ENCODE data around the gene ROBO2. TPM values are rescaled to one million over a fixed set of nuclear protein-coding genes. Genes with fewer than 3 reads are reported as not detected.

Gene ROBO2
- polyA plus RNA-seq, 3 donors from 2014 or later: not detected

GRCh38 chr3:77426531-77426930 lies 386.6 kb downstream of the ROBO2 start:
- Mint-ChIP-seq H3K27ac (no peak overlapping the region), H3K9me3 (peaks cover 4 to 48% (median 11%) of the 10 kb centered on the region in 6 donors)

GRCh38 chr3:77427528-77427927 lies 387.6 kb downstream of the ROBO2 start:
- peaks cover 0 to 2% (median 2%) of the 10 kb centered on the region in 3 donors for H3K27me3 Mint-ChIP-seq (ENCODE audit: low read depth in 3 of 3)
- H3K4me3 Mint-ChIP-seq: no peak overlapping the region
- peaks cover 4 to 45% (median 12%) of the 10 kb centered on the region in 6 donors for H3K9me3 Mint-ChIP-seq
- no peaks in the 10 kb centered on the region for H3K36me3 Mint-ChIP-seq
- DNase-seq: no peak
- no peaks in the 10 kb centered on the region for H3K4me1 Mint-ChIP-seq
- no peak overlapping the region for H3K27ac Mint-ChIP-seq

More at GRCh38 chr3:77426531-77426930, 386.6 kb downstream of the ROBO2 start:
- no peak for DNase-seq
- H3K36me3 Mint-ChIP-seq: no peaks in the 10 kb centered on the region
- H3K4me3 Mint-ChIP-seq: no peak overlapping the region
- no peaks in the 10 kb centered on the region for H3K4me1 Mint-ChIP-seq
- peaks cover 0 to 2% (median 2%) of the 10 kb centered on the region in 3 donors for H3K27me3 Mint-ChIP-seq (ENCODE audit: low read depth in 3 of 3)

- no peak for DNase-seq
- H3K27me3 Mint-ChIP-seq (ENCODE audit: low read depth in 3 of 3): no peaks in the 10 kb centered on the region
- no peaks in the 10 kb centered on the region for H3K4me1 Mint-ChIP-seq
- H3K27ac Mint-ChIP-seq: no peak overlapping the region
- peaks cover 9 to 44% (median 13%) of the 10 kb centered on the region in 6 donors for H3K9me3 Mint-ChIP-seq
- no peaks in the 10 kb centered on the region for H3K36me3 Mint-ChIP-seq
- no peak overlapping the region for H3K4me3 Mint-ChIP-seq
These were observed 397.0 kb downstream of the ROBO2 start for GRCh38 chr3:77436908-77437307.

- Mint-ChIP-seq H3K27me3 (ENCODE audit: low read depth in 3 of 3) (peaks cover 0 to 2% (median 0%) of the 10 kb centered on the region in 3 donors), H3K27ac (no peak overlapping the region), H3K4me3 (no peak overlapping the region), H3K9me3 (peaks cover 1 to 33% (median 9%) of the 10 kb centered on the region in 6 donors), H3K36me3 (no peaks in the 10 kb centered on the region), H3K4me1 (no peaks in the 10 kb centered on the region)
- no peak for DNase-seq
These were observed 406.2 kb downstream of the ROBO2 start for GRCh38 chr3:77446084-77446483.

- no peaks in the 10 kb centered on the region for H3K36me3 Mint-ChIP-seq
These were observed 406.9 kb downstream of the ROBO2 start for GRCh38 chr3:77446761-77447160.

GRCh38 chr3:77449459-77450350 lies 409.8 kb downstream of the ROBO2 start:
- H3K9me3 Mint-ChIP-seq: peaks cover under 1 to 41% (median 15%) of the 10 kb centered on the region in 6 donors
- no peak overlapping the region for H3K4me3 Mint-ChIP-seq
- H3K27ac Mint-ChIP-seq: no peak overlapping the region
- H3K4me1 Mint-ChIP-seq: no peaks in the 10 kb centered on the region
- DNase-seq: no peak
- H3K36me3 Mint-ChIP-seq: no peaks in the 10 kb centered on the region
- H3K27me3 Mint-ChIP-seq (ENCODE audit: low read depth in 3 of 3): peaks cover 0 to 2% (median 0%) of the 10 kb centered on the region in 3 donors

More at GRCh38 chr3:77446761-77447160, 406.9 kb downstream of the ROBO2 start:
- peaks cover 0 to 2% (median 0%) of the 10 kb centered on the region in 3 donors for H3K27me3 Mint-ChIP-seq (ENCODE audit: low read depth in 3 of 3)
- no peak overlapping the region for H3K27ac Mint-ChIP-seq
- no peak overlapping the region for H3K4me3 Mint-ChIP-seq
- no peaks in the 10 kb centered on the region for H3K4me1 Mint-ChIP-seq
- DNase-seq: no peak
- peaks cover 1 to 32% (median 10%) of the 10 kb centered on the region in 6 donors for H3K9me3 Mint-ChIP-seq

- H3K9me3 Mint-ChIP-seq: peaks cover 13 to 46% (median 23%) of the 10 kb centered on the region in 6 donors
- H3K27me3 Mint-ChIP-seq (ENCODE audit: low read depth in 3 of 3): peaks cover 0 to 3% (median 2%) of the 10 kb centered on the region in 3 donors
- peaks cover 0 to 3% (median 0%) of the 10 kb centered on the region in 3 donors for H3K36me3 Mint-ChIP-seq
- no peak overlapping the region for H3K4me3 Mint-ChIP-seq
- no peak for DNase-seq
- H3K4me1 Mint-ChIP-seq: no peaks in the 10 kb centered on the region
- H3K27ac Mint-ChIP-seq: no peak overlapping the region
These were observed 416.5 kb downstream of the ROBO2 start for GRCh38 chr3:77456431-77456830.

GRCh38 chr3:77456906-77457305 lies 417.0 kb downstream of the ROBO2 start:
- no peaks in the 10 kb centered on the region for H3K4me1 Mint-ChIP-seq
- H3K9me3 Mint-ChIP-seq: peaks cover 13 to 46% (median 21%) of the 10 kb centered on the region in 6 donors
- no peak for DNase-seq
- H3K27me3 Mint-ChIP-seq (ENCODE audit: low read depth in 3 of 3): peaks cover 0 to 3% (median 2%) of the 10 kb centered on the region in 3 donors
- H3K4me3 Mint-ChIP-seq: no peak overlapping the region
- H3K36me3 Mint-ChIP-seq: peaks cover 0 to 3% (median 0%) of the 10 kb centered on the region in 3 donors
- H3K27ac Mint-ChIP-seq: no peak overlapping the region

GRCh38 chr3:77459926-77460325 lies 420.0 kb downstream of the ROBO2 start:
- H3K9me3 Mint-ChIP-seq: peaks cover 12 to 29% (median 16%) of the 10 kb centered on the region in 6 donors
- no peaks in the 10 kb centered on the region for H3K4me1 Mint-ChIP-seq
- H3K36me3 Mint-ChIP-seq: peaks cover 0 to 3% (median 3%) of the 10 kb centered on the region in 3 donors
- no peak for DNase-seq
- peaks cover 0 to 3% (median 2%) of the 10 kb centered on the region in 3 donors for H3K27me3 Mint-ChIP-seq (ENCODE audit: low read depth in 3 of 3)
- no peak overlapping the region for H3K4me3 Mint-ChIP-seq
- no peak overlapping the region for H3K27ac Mint-ChIP-seq

GRCh38 chr3:77460326-77460725 lies 420.4 kb downstream of the ROBO2 start:
- H3K4me1 Mint-ChIP-seq: no peaks in the 10 kb centered on the region
- H3K27me3 Mint-ChIP-seq (ENCODE audit: low read depth in 3 of 3): peaks cover 0 to 3% (median 2%) of the 10 kb centered on the region in 3 donors
- no peak overlapping the region for H3K27ac Mint-ChIP-seq
- H3K36me3 Mint-ChIP-seq: peaks cover 0 to 3% (median 3%) of the 10 kb centered on the region in 3 donors
- no peak overlapping the region for H3K4me3 Mint-ChIP-seq
- DNase-seq: no peak
- H3K9me3 Mint-ChIP-seq: peaks cover 12 to 33% (median 17%) of the 10 kb centered on the region in 6 donors

- Mint-ChIP-seq H3K4me1 (no peaks in the 10 kb centered on the region), H3K27ac (no peak overlapping the region), H3K36me3 (peaks cover 0 to 3% (median 3%) of the 10 kb centered on the region in 3 donors), H3K9me3 (peaks cover 9 to 40% (median 19%) of the 10 kb centered on the region in 6 donors), H3K27me3 (ENCODE audit: low read depth in 3 of 3) (peaks cover 0 to 3% (median 0%) of the 10 kb centered on the region in 3 donors), H3K4me3 (no peak overlapping the region)
- DNase-seq: no peak
These were observed 423.1 kb downstream of the ROBO2 start for GRCh38 chr3:77462951-77463350.

GRCh38 chr3:77464111-77464688 lies 424.3 kb downstream of the ROBO2 start:
- Mint-ChIP-seq H3K4me3 (no peak overlapping the region), H3K4me1 (no peaks in the 10 kb centered on the region), H3K27me3 (ENCODE audit: low read depth in 3 of 3) (peaks cover 0 to 3% (median 0%) of the 10 kb centered on the region in 3 donors), H3K27ac (no peak overlapping the region), H3K9me3 (peaks cover 9 to 47% (median 18%) of the 10 kb centered on the region in 6 donors), H3K36me3 (peaks cover 0 to 3% (median 3%) of the 10 kb centered on the region in 3 donors)
- no peak for DNase-seq

GRCh38 chr3:77466562-77467115 lies 426.7 kb downstream of the ROBO2 start:
- H3K9me3 Mint-ChIP-seq: peaks cover 4 to 49% (median 19%) of the 10 kb centered on the region in 6 donors
- no peaks in the 10 kb centered on the region for H3K4me1 Mint-ChIP-seq
- peaks cover 0 to 3% (median 0%) of the 10 kb centered on the region in 3 donors for H3K36me3 Mint-ChIP-seq
- H3K27ac Mint-ChIP-seq: no peak overlapping the region
- H3K27me3 Mint-ChIP-seq (ENCODE audit: low read depth in 3 of 3): peaks cover 0 to 4% (median 0%) of the 10 kb centered on the region in 3 donors
- no peak overlapping the region for H3K4me3 Mint-ChIP-seq
- no peak for DNase-seq

Measured in immature natural killer cell (primary cell).